ENCODE measurements around the gene ME3.

GRCh38 chr11:86553265-86553664 is 119.2 kb downstream of the ME3 start:
- TF ChIP-seq CTCF (IDR thresholded peaks at IDR 0.05), result no peak
- no peak for TF ChIP-seq POLR2A (IDR thresholded peaks at IDR 0.05)

All from right lobe of liver (tissue), 4 donors.